ENCODE results near the gene HCRTR1.

- TF ChIP-seq EZH2phosphoT487 (IDR thresholded peaks at IDR 0.05; ENCODE audit: insufficient read depth, low read depth) (no peak), EZH2 (IDR thresholded peaks at IDR 0.05; ENCODE audit: insufficient read depth, poor library complexity, severe bottlenecking) (no peak)
These were observed 37.6 kb downstream of the HCRTR1 start for GRCh38 chr1:31655104-31655503.

All from GM23248 (cell line).